ENCODE measurements around the gene PELI2. TPM values are rescaled to one million over a fixed set of nuclear protein-coding genes. Genes with fewer than 3 reads are reported as not detected.

Gene PELI2
- total and polyA plus RNA-seq, 2 experiments from 2014 or later = 4.3 to 16.1 TPM

DNA sequence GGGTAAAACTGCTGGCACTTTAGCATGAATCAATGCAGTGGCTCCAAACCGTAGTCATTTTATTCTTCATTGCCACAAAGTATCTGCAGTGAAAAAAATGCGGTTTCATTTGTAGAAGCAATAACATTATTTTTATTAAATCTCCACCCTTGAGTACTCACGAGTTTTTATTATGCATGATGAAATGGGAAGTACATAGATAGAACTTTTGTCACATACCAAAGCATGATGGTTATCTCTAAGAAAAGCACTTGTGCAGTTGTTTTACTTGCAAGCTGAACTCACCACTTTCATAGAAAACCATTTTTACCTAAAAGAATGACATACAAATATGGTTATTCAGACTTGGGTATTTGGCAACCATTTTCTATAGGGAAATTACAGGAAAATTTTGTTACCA lies 90.3 kb downstream of the PELI2 start:
- peaks cover 13% of the 10 kb centered on the region for H3K4me1 ChIP-seq (ENCODE audit: insufficient read depth)
- H3K9me2 ChIP-seq (replicated peaks; ENCODE audit: insufficient read depth) = no peaks in the 10 kb centered on the region
- H3K27ac ChIP-seq = peak overlapping the region; percentile 49
- H3K9me3 ChIP-seq (ENCODE audit: low read depth) = no peaks in the 10 kb centered on the region
- DNase-seq (ENCODE audit: low spot score) = no peak
- whole genome bisulfite sequencing (ENCODE audit: low lambda C conversion rate, missing lambda C conversion rate) = 81% methylated on average over 3 of the region's 3 CpGs
- no peak overlapping the region for H3K4me3 ChIP-seq
- no peaks in the 10 kb centered on the region for H3K27me3 ChIP-seq
- H3K36me3 ChIP-seq (replicated peaks; ENCODE audit: insufficient read depth, low read depth) = no peaks in the 10 kb centered on the region
- no peaks in the 10 kb centered on the region for H4K20me1 ChIP-seq (ENCODE audit: insufficient read depth, poor library complexity, severe bottlenecking)
- H3K4me2 ChIP-seq = no peak overlapping the region
- TF ChIP-seq EZH2phosphoT487 (IDR thresholded peaks at IDR 0.05; ENCODE audit: low read depth, severe bottlenecking, unreplicated experiment) = no peak
- no peak for TF ChIP-seq EZH2 (IDR thresholded peaks at IDR 0.05; ENCODE audit: borderline replicate concordance)
- no peak overlapping the region for H2AFZ ChIP-seq
- H3K79me2 ChIP-seq = no peaks in the 10 kb centered on the region

DNA sequence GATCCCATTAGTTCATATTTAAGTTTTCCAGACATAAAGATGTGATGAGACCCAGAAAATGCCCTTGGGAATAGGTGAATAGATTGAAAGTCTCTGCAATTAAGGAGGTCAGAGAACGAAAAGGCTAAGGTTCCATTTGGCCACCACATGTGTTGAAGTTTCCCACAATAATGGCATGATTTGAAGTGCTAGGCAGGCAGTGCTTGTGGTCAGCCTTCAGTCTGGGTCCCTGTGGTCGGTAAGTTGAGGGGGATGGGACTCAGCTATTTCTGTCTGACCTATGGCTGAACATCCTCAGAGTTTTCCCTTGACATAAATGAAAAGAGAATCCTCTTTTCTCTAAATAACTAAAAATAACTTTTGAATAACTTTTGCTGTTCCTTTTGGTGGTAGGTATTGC lies 92.4 kb downstream of the PELI2 start:
- TF ChIP-seq, protein P1, sequence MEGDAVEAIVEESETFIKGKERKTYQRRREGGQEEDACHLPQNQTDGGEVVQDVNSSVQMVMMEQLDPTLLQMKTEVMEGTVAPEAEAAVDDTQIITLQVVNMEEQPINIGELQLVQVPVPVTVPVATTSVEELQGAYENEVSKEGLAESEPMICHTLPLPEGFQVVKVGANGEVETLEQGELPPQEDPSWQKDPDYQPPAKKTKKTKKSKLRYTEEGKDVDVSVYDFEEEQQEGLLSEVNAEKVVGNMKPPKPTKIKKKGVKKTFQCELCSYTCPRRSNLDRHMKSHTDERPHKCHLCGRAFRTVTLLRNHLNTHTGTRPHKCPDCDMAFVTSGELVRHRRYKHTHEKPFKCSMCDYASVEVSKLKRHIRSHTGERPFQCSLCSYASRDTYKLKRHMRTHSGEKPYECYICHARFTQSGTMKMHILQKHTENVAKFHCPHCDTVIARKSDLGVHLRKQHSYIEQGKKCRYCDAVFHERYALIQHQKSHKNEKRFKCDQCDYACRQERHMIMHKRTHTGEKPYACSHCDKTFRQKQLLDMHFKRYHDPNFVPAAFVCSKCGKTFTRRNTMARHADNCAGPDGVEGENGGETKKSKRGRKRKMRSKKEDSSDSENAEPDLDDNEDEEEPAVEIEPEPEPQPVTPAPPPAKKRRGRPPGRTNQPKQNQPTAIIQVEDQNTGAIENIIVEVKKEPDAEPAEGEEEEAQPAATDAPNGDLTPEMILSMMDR (IDR thresholded peaks at IDR 0.05; ENCODE audit: poor library complexity) = no peak
- TF ChIP-seq EZH2 (IDR thresholded peaks at IDR 0.05; ENCODE audit: borderline replicate concordance) (no peak), EZH2phosphoT487 (IDR thresholded peaks at IDR 0.05; ENCODE audit: low read depth, severe bottlenecking, unreplicated experiment) (no peak)
- H3K27ac ChIP-seq = no peak overlapping the region
- H3K27me3 ChIP-seq = no peaks in the 10 kb centered on the region
- H2AFZ ChIP-seq = no peak overlapping the region
- peaks cover 2% of the 10 kb centered on the region for H3K79me2 ChIP-seq
- H3K36me3 ChIP-seq (replicated peaks; ENCODE audit: insufficient read depth, low read depth) = no peaks in the 10 kb centered on the region
- peaks cover 13% of the 10 kb centered on the region for H3K4me1 ChIP-seq (ENCODE audit: insufficient read depth)
- 88% methylated on average over 2 of the region's 2 CpGs for WGBS (ENCODE audit: low lambda C conversion rate, missing lambda C conversion rate)
- no peak for DNase-seq (ENCODE audit: low spot score)
- H3K9me3 ChIP-seq (ENCODE audit: low read depth) = no peaks in the 10 kb centered on the region
- H4K20me1 ChIP-seq (ENCODE audit: insufficient read depth, poor library complexity, severe bottlenecking) = no peaks in the 10 kb centered on the region
- no peaks in the 10 kb centered on the region for H3K9me2 ChIP-seq (replicated peaks; ENCODE audit: insufficient read depth)
- H3K4me2 ChIP-seq = no peak overlapping the region
- H3K4me3 ChIP-seq = no peak overlapping the region

DNA sequence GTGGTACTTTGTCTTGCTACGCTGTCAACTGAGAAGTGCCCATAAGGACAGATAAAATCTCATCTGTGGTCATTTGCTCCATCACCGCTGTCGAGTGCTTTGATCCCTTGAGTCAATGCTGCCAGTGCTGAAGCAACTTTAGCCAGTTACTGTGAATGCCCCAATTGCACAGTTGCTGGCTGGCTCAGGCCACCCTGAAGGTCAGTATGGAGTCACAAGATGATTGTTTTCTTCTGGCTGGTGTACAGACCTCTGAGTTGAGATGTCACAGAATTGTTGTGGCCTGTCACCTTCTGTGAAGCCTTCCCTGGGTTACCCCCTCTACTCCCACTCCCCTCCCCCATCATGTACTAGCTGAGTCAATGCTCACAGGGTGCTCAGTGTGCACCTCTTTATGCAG lies 92.9 kb downstream of the PELI2 start:
- no peak overlapping the region for H2AFZ ChIP-seq
- WGBS (ENCODE audit: low lambda C conversion rate, missing lambda C conversion rate) = 88% methylated on average over 3 of the region's 3 CpGs
- H3K4me1 ChIP-seq (ENCODE audit: insufficient read depth) = peaks cover 13% of the 10 kb centered on the region

DNA sequence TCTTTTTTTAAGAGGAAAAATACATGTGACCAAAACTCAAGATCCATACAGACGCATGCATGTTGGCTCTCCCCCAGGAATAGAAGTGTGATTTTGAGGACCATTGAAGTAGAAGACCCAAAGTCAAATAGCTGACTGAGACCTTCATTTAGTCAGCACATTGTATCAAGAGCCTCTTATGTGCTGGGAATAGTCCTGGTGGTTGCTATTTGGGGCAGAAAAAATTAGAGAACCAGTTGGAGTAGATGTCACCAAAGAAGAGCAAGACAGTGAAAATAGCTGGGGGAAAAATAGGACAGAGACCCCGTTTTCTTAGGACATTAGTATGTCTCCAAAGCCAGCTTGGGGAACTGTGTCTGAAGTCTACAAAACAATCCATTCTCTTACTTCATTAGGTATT lies 93.6 kb downstream of the PELI2 start:
- Histone ChIP-seq H3K9me2 (replicated peaks; ENCODE audit: insufficient read depth) (no peaks in the 10 kb centered on the region), H3K27me3 (no peaks in the 10 kb centered on the region), H3K9me3 (ENCODE audit: low read depth) (no peaks in the 10 kb centered on the region), H3K4me3 (no peak overlapping the region), H3K36me3 (replicated peaks; ENCODE audit: insufficient read depth, low read depth) (no peaks in the 10 kb centered on the region), H3K4me1 (ENCODE audit: insufficient read depth) (peaks cover 13% of the 10 kb centered on the region), H2AFZ (no peak overlapping the region), H3K4me2 (no peak overlapping the region), H4K20me1 (ENCODE audit: insufficient read depth, poor library complexity, severe bottlenecking) (no peaks in the 10 kb centered on the region), H3K27ac (no peak overlapping the region), H3K79me2 (peaks cover 2% of the 10 kb centered on the region)
- no peak for TF ChIP-seq EZH2 (IDR thresholded peaks at IDR 0.05; ENCODE audit: borderline replicate concordance)
- TF ChIP-seq, protein P1 (IDR thresholded peaks at IDR 0.05; ENCODE audit: poor library complexity) = no peak
- TF ChIP-seq EZH2phosphoT487 (IDR thresholded peaks at IDR 0.05; ENCODE audit: low read depth, severe bottlenecking, unreplicated experiment) = no peak
- DNase-seq (ENCODE audit: low spot score) = no peak
- 94% methylated on average over 2 of the region's 2 CpGs for WGBS (ENCODE audit: low lambda C conversion rate, missing lambda C conversion rate)

More for the DNA sequence above, 92.9 kb downstream of the PELI2 start:
- TF ChIP-seq, protein P1 (IDR thresholded peaks at IDR 0.05; ENCODE audit: poor library complexity) = no peak
- TF ChIP-seq EZH2 (IDR thresholded peaks at IDR 0.05; ENCODE audit: borderline replicate concordance) (no peak), EZH2phosphoT487 (IDR thresholded peaks at IDR 0.05; ENCODE audit: low read depth, severe bottlenecking, unreplicated experiment) (no peak)
- H3K4me2 ChIP-seq = no peak overlapping the region
- H3K27ac ChIP-seq = no peak overlapping the region
- no peaks in the 10 kb centered on the region for H3K9me2 ChIP-seq (replicated peaks; ENCODE audit: insufficient read depth)
- H4K20me1 ChIP-seq (ENCODE audit: insufficient read depth, poor library complexity, severe bottlenecking) = no peaks in the 10 kb centered on the region
- no peaks in the 10 kb centered on the region for H3K27me3 ChIP-seq
- no peaks in the 10 kb centered on the region for H3K36me3 ChIP-seq (replicated peaks; ENCODE audit: insufficient read depth, low read depth)
- peaks cover 2% of the 10 kb centered on the region for H3K79me2 ChIP-seq
- H3K9me3 ChIP-seq (ENCODE audit: low read depth) = no peaks in the 10 kb centered on the region
- H3K4me3 ChIP-seq = no peak overlapping the region
- DNase-seq (ENCODE audit: low spot score) = no peak

Measured in hepatocyte (in vitro differentiated cells).